ENCODE measurements around the gene RAB40B.

The RAB40B gene

GRCh38 chr17:82687871-82688270 is 10.6 kb downstream of the RAB40B start:
- Histone ChIP-seq H3K4me1 (ENCODE audit: control insufficient read depth, insufficient read depth, low read length) (no peaks in the 10 kb centered on the region), H3K27ac (ENCODE audit: low read length) (no peak overlapping the region), H3K9me3 (ENCODE audit: control insufficient read depth in 2 of 2, low read length in 2 of 2) (no peaks in the 10 kb centered on the region), H3K9ac (ENCODE audit: low read length in 2 of 2) (no peak overlapping the region), H3K4me3 (ENCODE audit: low read length in 2 of 2) (no peak overlapping the region), H3K27me3 (ENCODE audit: control insufficient read depth in 1 of 2, insufficient read depth in 2 of 2, low read length in 2 of 2) (no peaks in the 10 kb centered on the region), H3K36me3 (ENCODE audit: control insufficient read depth in 2 of 2, insufficient read depth in 2 of 2, low read length in 2 of 2) (peaks cover 2 to 4% of the 10 kb centered on the region in 2 donors)

GRCh38 chr17:82687375-82687861 is 11.1 kb downstream of the RAB40B start:
- Histone ChIP-seq H3K4me1 (ENCODE audit: control insufficient read depth, insufficient read depth, low read length) (no peaks in the 10 kb centered on the region), H3K27ac (ENCODE audit: low read length) (no peak overlapping the region)

GRCh38 chr17:82686366-82687324 is 11.9 kb downstream of the RAB40B start:
- Histone ChIP-seq H3K27ac (ENCODE audit: low read length) (no peak overlapping the region), H3K4me3 (ENCODE audit: low read length in 2 of 2) (no peak overlapping the region)

More at GRCh38 chr17:82687375-82687861, 11.1 kb downstream of the RAB40B start:
- no peak overlapping the region for H3K9ac ChIP-seq (ENCODE audit: low read length in 2 of 2)
- no peak overlapping the region for H3K4me3 ChIP-seq (ENCODE audit: low read length in 2 of 2)
- no peaks in the 10 kb centered on the region for H3K9me3 ChIP-seq (ENCODE audit: control insufficient read depth in 2 of 2, low read length in 2 of 2)
- no peaks in the 10 kb centered on the region for H3K27me3 ChIP-seq (ENCODE audit: control insufficient read depth in 1 of 2, insufficient read depth in 2 of 2, low read length in 2 of 2)
- peaks cover 2 to 4% of the 10 kb centered on the region in 2 donors for H3K36me3 ChIP-seq (ENCODE audit: control insufficient read depth in 2 of 2, insufficient read depth in 2 of 2, low read length in 2 of 2)

GRCh38 chr17:82685291-82685690 is 13.2 kb downstream of the RAB40B start:
- peaks cover 0 to 3% of the 10 kb centered on the region in 2 donors for H3K9me3 ChIP-seq (ENCODE audit: control insufficient read depth in 2 of 2, low read length in 2 of 2)
- H3K4me1 ChIP-seq (ENCODE audit: control insufficient read depth, insufficient read depth, low read length) = no peaks in the 10 kb centered on the region
- no peak overlapping the region for H3K4me3 ChIP-seq (ENCODE audit: low read length in 2 of 2)
- no peak overlapping the region for H3K27ac ChIP-seq (ENCODE audit: low read length)
- H3K9ac ChIP-seq (ENCODE audit: low read length in 2 of 2) = no peak overlapping the region
- no peaks in the 10 kb centered on the region for H3K27me3 ChIP-seq (ENCODE audit: control insufficient read depth in 1 of 2, insufficient read depth in 2 of 2, low read length in 2 of 2)
- peaks cover 2 to 4% of the 10 kb centered on the region in 2 donors for H3K36me3 ChIP-seq (ENCODE audit: control insufficient read depth in 2 of 2, insufficient read depth in 2 of 2, low read length in 2 of 2)

More at GRCh38 chr17:82686366-82687324, 11.9 kb downstream of the RAB40B start:
- H3K9ac ChIP-seq (ENCODE audit: low read length in 2 of 2) = no peak overlapping the region
- peaks cover 2 to 4% of the 10 kb centered on the region in 2 donors for H3K36me3 ChIP-seq (ENCODE audit: control insufficient read depth in 2 of 2, insufficient read depth in 2 of 2, low read length in 2 of 2)
- no peaks in the 10 kb centered on the region for H3K4me1 ChIP-seq (ENCODE audit: control insufficient read depth, insufficient read depth, low read length)
- no peaks in the 10 kb centered on the region for H3K27me3 ChIP-seq (ENCODE audit: control insufficient read depth in 1 of 2, insufficient read depth in 2 of 2, low read length in 2 of 2)
- no peaks in the 10 kb centered on the region for H3K9me3 ChIP-seq (ENCODE audit: control insufficient read depth in 2 of 2, low read length in 2 of 2)

GRCh38 chr17:82684228-82684841 is 14.2 kb downstream of the RAB40B start:
- H3K36me3 ChIP-seq (ENCODE audit: control insufficient read depth in 2 of 2, insufficient read depth in 2 of 2, low read length in 2 of 2) = peaks cover 0 to 4% of the 10 kb centered on the region in 2 donors
- peaks cover 0 to 3% of the 10 kb centered on the region in 2 donors for H3K9me3 ChIP-seq (ENCODE audit: control insufficient read depth in 2 of 2, low read length in 2 of 2)
- H3K4me3 ChIP-seq (ENCODE audit: low read length in 2 of 2) = no peak overlapping the region
- H3K4me1 ChIP-seq (ENCODE audit: control insufficient read depth, insufficient read depth, low read length) = no peaks in the 10 kb centered on the region
- H3K27me3 ChIP-seq (ENCODE audit: control insufficient read depth in 1 of 2, insufficient read depth in 2 of 2, low read length in 2 of 2) = no peaks in the 10 kb centered on the region
- no peak overlapping the region for H3K27ac ChIP-seq (ENCODE audit: low read length)
- H3K9ac ChIP-seq (ENCODE audit: low read length in 2 of 2) = no peak overlapping the region

- Histone ChIP-seq H3K4me3 (ENCODE audit: low read length in 2 of 2) (no peak overlapping the region), H3K27me3 (ENCODE audit: control insufficient read depth in 1 of 2, insufficient read depth in 2 of 2, low read length in 2 of 2) (no peaks in the 10 kb centered on the region), H3K36me3 (ENCODE audit: control insufficient read depth in 2 of 2, insufficient read depth in 2 of 2, low read length in 2 of 2) (peaks cover 0 to 4% of the 10 kb centered on the region in 2 donors), H3K4me1 (ENCODE audit: control insufficient read depth, insufficient read depth, low read length) (no peaks in the 10 kb centered on the region), H3K9me3 (ENCODE audit: control insufficient read depth in 2 of 2, low read length in 2 of 2) (peaks cover 0 to 3% of the 10 kb centered on the region in 2 donors), H3K27ac (ENCODE audit: low read length) (no peak overlapping the region), H3K9ac (ENCODE audit: low read length in 2 of 2) (no peak overlapping the region)
Measured at GRCh38 chr17:82683534-82683933, 15.0 kb downstream of the RAB40B start.

GRCh38 chr17:82681547-82681946 is 17.0 kb downstream of the RAB40B start:
- Histone ChIP-seq H3K4me1 (ENCODE audit: control insufficient read depth, insufficient read depth, low read length) (no peaks in the 10 kb centered on the region), H3K9me3 (ENCODE audit: control insufficient read depth in 2 of 2, low read length in 2 of 2) (peaks cover 0 to 3% of the 10 kb centered on the region in 2 donors), H3K4me3 (ENCODE audit: low read length in 2 of 2) (no peak overlapping the region), H3K9ac (ENCODE audit: low read length in 2 of 2) (no peak overlapping the region), H3K36me3 (ENCODE audit: control insufficient read depth in 2 of 2, insufficient read depth in 2 of 2, low read length in 2 of 2) (peaks cover 0 to 4% of the 10 kb centered on the region in 2 donors), H3K27ac (ENCODE audit: low read length) (no peak overlapping the region), H3K27me3 (ENCODE audit: control insufficient read depth in 1 of 2, insufficient read depth in 2 of 2, low read length in 2 of 2) (no peaks in the 10 kb centered on the region)

GRCh38 chr17:82679586-82680465 is 18.7 kb downstream of the RAB40B start:
- Histone ChIP-seq H3K27me3 (ENCODE audit: control insufficient read depth in 1 of 2, insufficient read depth in 2 of 2, low read length in 2 of 2) (no peaks in the 10 kb centered on the region), H3K4me3 (ENCODE audit: low read length in 2 of 2) (no peak overlapping the region), H3K36me3 (ENCODE audit: control insufficient read depth in 2 of 2, insufficient read depth in 2 of 2, low read length in 2 of 2) (peaks cover 0 to 4% of the 10 kb centered on the region in 2 donors), H3K9me3 (ENCODE audit: control insufficient read depth in 2 of 2, low read length in 2 of 2) (peaks cover 0 to 3% of the 10 kb centered on the region in 2 donors), H3K9ac (ENCODE audit: low read length in 2 of 2) (no peak overlapping the region), H3K4me1 (ENCODE audit: control insufficient read depth, insufficient read depth, low read length) (no peaks in the 10 kb centered on the region), H3K27ac (ENCODE audit: low read length) (no peak overlapping the region)

GRCh38 chr17:82678265-82678891 is 20.1 kb downstream of the RAB40B start:
- Histone ChIP-seq H3K9ac (ENCODE audit: low read length in 2 of 2) (no peak overlapping the region), H3K4me3 (ENCODE audit: low read length in 2 of 2) (no peak overlapping the region), H3K4me1 (ENCODE audit: control insufficient read depth, insufficient read depth, low read length) (no peaks in the 10 kb centered on the region), H3K27me3 (ENCODE audit: control insufficient read depth in 1 of 2, insufficient read depth in 2 of 2, low read length in 2 of 2) (no peaks in the 10 kb centered on the region), H3K9me3 (ENCODE audit: control insufficient read depth in 2 of 2, low read length in 2 of 2) (peaks cover 0 to 3% of the 10 kb centered on the region in 2 donors), H3K27ac (ENCODE audit: low read length) (no peak overlapping the region), H3K36me3 (ENCODE audit: control insufficient read depth in 2 of 2, insufficient read depth in 2 of 2, low read length in 2 of 2) (no peaks in the 10 kb centered on the region)
